ENCODE data around the gene TDP1. TPM values are rescaled to one million over a fixed set of nuclear protein-coding genes. Genes with fewer than 3 reads are reported as not detected.

The TDP1 gene
- total RNA-seq, 2 experiments from 2014 or later = 65.9 to 75.3 TPM

DNA sequence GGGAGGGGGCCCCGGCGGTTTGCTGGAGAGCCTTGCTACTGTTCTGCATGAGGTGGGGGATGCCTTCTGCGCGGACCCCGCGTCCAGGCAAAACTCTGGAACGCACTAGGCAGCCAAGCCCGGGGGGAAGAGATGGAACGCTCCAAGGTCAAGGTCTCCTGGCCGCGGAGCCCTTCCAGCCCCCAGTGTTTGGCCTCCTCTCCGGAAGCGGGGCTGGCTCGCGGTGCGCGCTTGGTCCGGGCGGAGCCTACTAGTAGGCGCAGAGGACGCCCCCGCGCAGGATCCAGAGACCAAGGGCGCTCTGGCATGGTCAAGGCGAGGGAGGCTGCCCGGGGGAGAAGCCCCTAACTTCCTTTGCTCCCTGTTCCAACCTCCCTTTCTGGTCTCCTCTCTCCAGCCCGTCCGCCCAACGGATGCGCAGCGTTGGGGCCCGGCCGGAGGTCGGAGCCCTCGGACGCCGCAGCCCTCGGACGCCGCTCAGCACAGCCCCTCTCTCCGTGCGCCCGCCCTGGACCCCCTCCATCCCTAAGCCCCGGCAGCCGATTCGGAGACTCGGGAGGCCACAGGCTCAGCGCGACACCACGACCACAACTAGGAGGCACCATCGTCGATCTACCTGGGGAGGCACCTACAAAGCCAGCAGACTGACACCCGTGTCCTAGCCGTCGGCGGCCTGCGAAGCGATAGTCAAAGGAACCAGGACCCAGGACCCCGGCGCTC lies 105.4 kb downstream of the TDP1 start:
- Histone ChIP-seq H3K36me3 (ENCODE audit: insufficient read depth, low read length) (no peaks in the 10 kb centered on the region), H3K4me3 (ENCODE audit: low read depth, low read length, poor library complexity, severe bottlenecking) (no peak overlapping the region), H3K4me1 (ENCODE audit: insufficient read depth, low read length, poor library complexity, severe bottlenecking) (no peaks in the 10 kb centered on the region), H4K20me1 (ENCODE audit: insufficient read depth, low read length) (no peaks in the 10 kb centered on the region; the same call in 1 of the 2 replicates), H3K79me2 (ENCODE audit: insufficient read depth, low read depth, low read length) (no peaks in the 10 kb centered on the region), H3K27ac (ENCODE audit: low read depth, low read length, poor library complexity, severe bottlenecking) (no peak overlapping the region), H3K9me3 (ENCODE audit: low read length) (peaks cover 4% of the 10 kb centered on the region; the same call in 1 of the 2 replicates), H3K9me2 (ENCODE audit: insufficient read depth, low read length) (no peaks in the 10 kb centered on the region), H2AFZ (ENCODE audit: low read length) (no peak overlapping the region), H3K4me2 (ENCODE audit: low read length) (peak overlapping the region; percentile 49; the same call in 1 of the 2 replicates)
- no peak for DNase-seq (ENCODE audit: low spot score)
- CTCF ChIA-PET (ENCODE audit: unreplicated experiment) = no interaction called here
- TF ChIP-seq EZH2phosphoT487 (IDR thresholded peaks at IDR 0.05; ENCODE audit: borderline replicate concordance, low read depth, low read length) = no peak
- TF ChIP-seq, protein P1, sequence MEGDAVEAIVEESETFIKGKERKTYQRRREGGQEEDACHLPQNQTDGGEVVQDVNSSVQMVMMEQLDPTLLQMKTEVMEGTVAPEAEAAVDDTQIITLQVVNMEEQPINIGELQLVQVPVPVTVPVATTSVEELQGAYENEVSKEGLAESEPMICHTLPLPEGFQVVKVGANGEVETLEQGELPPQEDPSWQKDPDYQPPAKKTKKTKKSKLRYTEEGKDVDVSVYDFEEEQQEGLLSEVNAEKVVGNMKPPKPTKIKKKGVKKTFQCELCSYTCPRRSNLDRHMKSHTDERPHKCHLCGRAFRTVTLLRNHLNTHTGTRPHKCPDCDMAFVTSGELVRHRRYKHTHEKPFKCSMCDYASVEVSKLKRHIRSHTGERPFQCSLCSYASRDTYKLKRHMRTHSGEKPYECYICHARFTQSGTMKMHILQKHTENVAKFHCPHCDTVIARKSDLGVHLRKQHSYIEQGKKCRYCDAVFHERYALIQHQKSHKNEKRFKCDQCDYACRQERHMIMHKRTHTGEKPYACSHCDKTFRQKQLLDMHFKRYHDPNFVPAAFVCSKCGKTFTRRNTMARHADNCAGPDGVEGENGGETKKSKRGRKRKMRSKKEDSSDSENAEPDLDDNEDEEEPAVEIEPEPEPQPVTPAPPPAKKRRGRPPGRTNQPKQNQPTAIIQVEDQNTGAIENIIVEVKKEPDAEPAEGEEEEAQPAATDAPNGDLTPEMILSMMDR (conservative IDR thresholded peaks at IDR 0.05; ENCODE audit: low read length) = no peak
- no TSS peak for BruUV-seq (replicated peaks)
- POLR2A ChIA-PET = no interaction called here
- intact Hi-C loops (cut with micrococcal nuclease; ENCODE audit: unreplicated experiment) = no loop called here

DNA sequence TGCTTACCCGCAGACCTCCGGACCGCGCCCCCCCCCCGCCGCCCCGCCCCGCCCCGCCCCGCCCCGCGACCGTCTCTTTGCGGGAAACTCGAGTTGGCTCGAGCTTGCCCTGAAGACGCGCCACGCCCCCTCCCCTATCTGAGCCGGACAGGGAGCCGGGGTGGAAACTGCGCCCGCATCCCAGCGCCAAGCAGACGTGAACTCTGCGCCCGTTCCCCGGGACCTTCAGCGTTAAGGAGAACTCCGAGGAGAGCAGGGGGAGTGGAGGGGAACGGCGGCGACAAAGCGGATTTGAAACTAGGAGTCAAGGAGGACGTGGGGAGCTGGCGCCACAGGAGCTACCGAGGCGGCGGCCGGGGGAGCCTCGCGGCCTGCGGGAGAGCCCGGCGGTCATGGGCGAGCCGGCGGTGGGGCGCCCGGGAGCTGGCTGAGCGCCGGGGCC lies 106.0 kb downstream of the TDP1 start, which contains the start of gene KCNK13:
TSS of gene KCNK13 (plus strand) at position 310 of the 442 bp plus-strand sequence. CDS start 212 bp downstream, outside the sequence.
- no peaks in the 10 kb centered on the region for H3K9me2 ChIP-seq (ENCODE audit: insufficient read depth, low read length)
- no TSS peak for BruUV-seq (replicated peaks)
- H3K9me3 ChIP-seq (ENCODE audit: low read length) = peaks cover 4% of the 10 kb centered on the region; the same call in 1 of the 2 replicates
- H2AFZ ChIP-seq (ENCODE audit: low read length) = no peak within 1 kb of the TSS
- intact Hi-C loops (cut with micrococcal nuclease; ENCODE audit: unreplicated experiment) = no loop called here
- H3K4me3 ChIP-seq (ENCODE audit: low read depth, low read length, poor library complexity, severe bottlenecking) = no peak within 1 kb of the TSS
- no peaks in the 10 kb centered on the region for H3K4me1 ChIP-seq (ENCODE audit: insufficient read depth, low read length, poor library complexity, severe bottlenecking)
- H3K79me2 ChIP-seq (ENCODE audit: insufficient read depth, low read depth, low read length) = no peaks in the 10 kb centered on the region
- no peaks in the 10 kb centered on the region for H3K36me3 ChIP-seq (ENCODE audit: insufficient read depth, low read length)
- DNase-seq (ENCODE audit: low spot score) = no peak
- ChIA-PET POLR2A (no interaction called here), CTCF (ENCODE audit: unreplicated experiment) (no interaction called here)
- no peak within 1 kb of the TSS for H3K27ac ChIP-seq (ENCODE audit: low read depth, low read length, poor library complexity, severe bottlenecking)
- peak within 1 kb of the TSS; percentile 49; the same call in 1 of the 2 replicates for H3K4me2 ChIP-seq (ENCODE audit: low read length)
- H4K20me1 ChIP-seq (ENCODE audit: insufficient read depth, low read length) = no peaks in the 10 kb centered on the region; the same call in 1 of the 2 replicates
- TF ChIP-seq EZH2phosphoT487 (IDR thresholded peaks at IDR 0.05; ENCODE audit: borderline replicate concordance, low read depth, low read length) = no peak
- TF ChIP-seq, protein P1 (conservative IDR thresholded peaks at IDR 0.05; ENCODE audit: low read length) = no peak
